COR-L47 (cell line): ENCODE measurements around the gene CA7.

Experiments used
- DNase-seq: peaks from one replicate; lab custom pipeline; 2025; lab: John Stamatoyannopoulos, UW

Gene CA7

GRCh38 chr16:66844342-66845079 lies at the start of gene CA7:
Gene CA7, plus strand, starts transcription at chr16:66844414. Its CDS starts 74 bp downstream, at chr16:66844488.
- DNase-seq, result no peak

- no peak for DNase-seq
These were observed 46.1 kb upstream of the CA7 start for GRCh38 chr16:66798161-66798560.

DNA sequence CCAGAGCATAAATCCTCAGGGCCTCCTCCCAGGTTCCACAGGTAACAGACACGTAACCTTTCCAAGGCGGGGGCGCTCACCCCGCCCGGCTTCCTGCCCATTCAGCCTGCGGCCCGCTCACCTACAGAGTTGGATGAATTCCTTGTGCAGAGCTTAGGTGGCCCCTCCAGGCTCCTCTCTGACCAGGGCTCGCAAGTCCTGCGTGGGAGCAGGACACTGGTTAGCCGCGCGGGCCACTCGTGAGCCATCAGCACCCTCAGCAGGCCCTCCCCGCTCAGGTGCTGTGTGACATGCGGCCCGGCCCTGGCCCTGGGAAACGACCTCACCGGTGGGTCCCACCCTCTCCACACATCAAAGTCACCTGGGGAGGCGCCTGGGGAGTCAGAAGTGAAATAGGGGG lies 43.4 kb upstream of the CA7 start:
- DNase-seq, result no peak

- DNase-seq, result no peak
These were observed 42.7 kb upstream of the CA7 start, which contains the start of gene TERB1 for GRCh38 chr16:66801320-66802105. Gene TERB1, minus strand, starts transcription at chr16:66801584. Its CDS starts 4,786 bp downstream, at chr16:66796798.

DNA sequence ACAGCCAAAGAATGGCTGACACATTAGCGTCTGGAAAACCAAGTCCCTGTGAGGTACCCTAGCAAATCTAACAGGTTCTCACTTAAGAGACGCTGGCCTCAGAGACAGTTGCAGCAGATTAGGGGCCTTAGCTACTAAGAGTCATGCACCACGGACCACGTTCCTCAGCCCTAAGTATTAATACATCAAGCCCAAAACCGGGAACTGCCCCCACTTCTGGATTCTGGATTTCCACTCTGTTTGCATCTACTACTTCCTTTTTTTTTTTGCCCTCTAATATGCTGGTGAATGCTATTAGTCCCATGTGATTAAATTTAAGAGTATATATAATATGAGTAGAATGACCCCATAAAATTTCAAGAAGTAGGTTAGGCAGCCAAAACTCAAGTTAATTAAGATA lies 42.1 kb upstream of the CA7 start:
- no peak for DNase-seq

DNA sequence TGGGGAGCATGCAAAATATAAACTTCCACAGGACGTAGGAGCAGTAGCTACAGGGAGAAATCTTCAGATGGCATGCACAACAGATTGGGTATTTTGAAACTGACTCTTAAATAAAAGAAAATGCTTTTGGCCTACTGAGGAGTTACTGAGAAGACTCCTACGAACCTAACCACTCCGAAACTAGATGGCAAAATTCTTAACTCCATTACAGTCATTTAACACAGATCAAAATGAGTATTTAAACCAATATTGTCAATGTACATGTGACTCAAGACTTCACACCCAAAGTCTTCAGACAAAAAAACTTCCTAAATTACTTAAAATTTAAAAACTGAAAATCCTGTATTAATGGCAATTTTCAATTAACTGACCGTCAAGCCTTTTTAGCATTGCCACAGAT lies 34.4 kb upstream of the CA7 start:
- DNase-seq, result no peak

GRCh38 chr16:66810391-66810790 lies 33.8 kb upstream of the CA7 start:
- DNase-seq, result no peak

DNA sequence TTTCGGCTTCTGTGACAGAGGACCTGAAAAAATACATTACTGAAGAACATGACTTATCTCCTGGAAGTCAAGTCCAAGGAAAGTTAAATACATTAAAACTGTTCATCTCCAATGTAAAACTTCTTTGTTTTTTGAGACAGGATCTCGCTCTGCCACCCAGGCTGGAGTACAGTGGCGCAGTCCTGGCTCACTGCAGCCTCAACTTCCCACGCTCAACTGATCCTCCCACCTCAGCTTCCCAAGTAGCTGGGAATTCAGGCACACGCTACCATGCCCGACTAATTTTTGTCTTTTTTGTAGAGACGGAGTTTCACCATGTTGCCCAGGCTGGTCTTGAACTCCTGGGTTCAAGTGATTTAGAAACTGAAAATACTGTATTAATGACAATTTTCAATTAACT lies 33.2 kb upstream of the CA7 start:
- DNase-seq, result no peak

DNA sequence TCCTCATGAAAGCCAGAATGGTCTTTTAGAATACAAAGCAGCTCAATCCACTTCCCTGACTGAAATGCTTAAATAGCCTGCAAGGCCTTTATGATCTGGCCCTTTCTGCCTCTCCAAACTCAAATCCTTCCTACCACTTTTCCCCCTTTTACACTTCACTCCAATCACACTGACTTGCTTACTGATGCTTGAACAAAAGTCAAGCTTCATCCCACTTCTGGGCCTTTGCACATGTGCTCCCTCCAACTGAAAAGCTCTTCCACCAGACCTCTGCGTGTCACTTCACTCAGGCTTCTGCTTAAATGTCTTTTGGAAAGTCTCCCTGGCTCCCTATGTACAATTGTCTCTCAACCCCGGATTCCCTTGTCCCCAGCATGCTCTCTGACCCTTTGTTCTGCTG lies 29.5 kb upstream of the CA7 start:
- DNase-seq, result no peak

- no peak for DNase-seq
These were observed 20.2 kb upstream of the CA7 start for GRCh38 chr16:66824006-66824405.

- DNase-seq, result peak; percentile 87
These were observed 13.5 kb upstream of the CA7 start, which contains the start of gene NAE1 for GRCh38 chr16:66830422-66831404. Gene NAE1, minus strand, starts transcription at chr16:66830976. Its CDS starts 77 bp downstream, at chr16:66830899.

GRCh38 chr16:66832190-66832589 lies 12.0 kb upstream of the CA7 start:
- no peak for DNase-seq

- DNase-seq, result no peak
These were observed 11.4 kb upstream of the CA7 start for GRCh38 chr16:66832661-66833305.

GRCh38 chr16:66834746-66835145 lies 9.5 kb upstream of the CA7 start:
- no peak for DNase-seq

DNA sequence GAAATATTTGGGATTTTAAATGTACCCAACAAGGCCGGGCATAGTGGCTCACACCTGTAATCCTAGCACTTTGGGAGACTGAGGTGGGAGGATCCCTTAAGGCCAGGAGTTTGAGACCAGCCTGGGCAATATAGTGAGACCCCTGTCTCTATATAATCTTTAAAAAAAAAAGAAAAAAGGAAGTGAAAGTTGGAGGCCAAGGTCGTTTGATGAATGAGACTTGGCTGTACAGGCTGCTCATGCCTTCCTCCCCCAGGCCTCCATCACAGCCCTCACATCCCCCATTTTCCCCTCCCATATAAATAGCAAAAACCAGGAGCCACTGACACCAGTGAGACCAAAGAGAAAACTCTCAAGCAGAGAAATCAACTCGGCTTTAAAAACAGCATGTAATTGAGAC lies 3.3 kb upstream of the CA7 start:
- DNase-seq, result no peak

GRCh38 chr16:66841366-66841765 lies 2.8 kb upstream of the CA7 start:
- DNase-seq, result no peak

GRCh38 chr16:66842765-66843164 lies 1.4 kb upstream of the CA7 start:
- peak; percentile 65 for DNase-seq

GRCh38 chr16:66843191-66843590 lies 1.0 kb upstream of the CA7 start:
- DNase-seq, result no peak

DNA sequence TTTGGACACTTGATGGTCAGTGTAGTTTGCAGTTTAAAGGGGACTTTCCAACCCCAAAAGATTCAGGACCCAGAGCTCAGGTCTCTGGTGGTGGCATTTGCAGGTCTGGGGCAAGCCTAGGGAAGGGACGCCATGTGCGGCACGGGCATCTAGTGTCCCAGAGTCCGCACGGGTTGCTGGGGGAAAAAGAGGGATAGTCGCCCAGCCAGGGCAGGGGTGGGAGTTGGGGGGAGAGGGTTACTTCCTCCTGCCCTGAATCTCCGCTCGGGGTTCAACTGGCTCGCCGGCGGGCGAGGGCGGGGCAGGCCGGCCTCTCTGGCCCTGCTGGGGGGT lies 239 bp upstream of the CA7 start:
- no peak for DNase-seq

DNA sequence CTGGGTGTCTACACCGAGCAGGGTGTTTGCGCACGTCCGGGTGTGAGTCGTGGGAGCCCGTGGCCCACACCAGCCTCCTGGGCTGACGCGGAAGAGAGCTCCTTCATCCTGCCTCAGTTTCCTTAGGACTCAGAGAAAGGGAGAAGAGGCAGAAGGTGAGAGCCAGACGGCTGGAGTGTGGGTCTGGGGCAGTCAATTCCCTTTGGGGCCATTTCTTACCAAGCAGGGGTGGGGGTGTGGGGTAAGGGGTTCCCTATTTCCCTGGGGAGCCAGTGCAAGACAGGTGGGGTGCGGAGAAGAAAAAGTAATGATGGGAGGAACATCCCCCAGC lies 831 bp downstream of the CA7 start:
- no peak for DNase-seq

DNA sequence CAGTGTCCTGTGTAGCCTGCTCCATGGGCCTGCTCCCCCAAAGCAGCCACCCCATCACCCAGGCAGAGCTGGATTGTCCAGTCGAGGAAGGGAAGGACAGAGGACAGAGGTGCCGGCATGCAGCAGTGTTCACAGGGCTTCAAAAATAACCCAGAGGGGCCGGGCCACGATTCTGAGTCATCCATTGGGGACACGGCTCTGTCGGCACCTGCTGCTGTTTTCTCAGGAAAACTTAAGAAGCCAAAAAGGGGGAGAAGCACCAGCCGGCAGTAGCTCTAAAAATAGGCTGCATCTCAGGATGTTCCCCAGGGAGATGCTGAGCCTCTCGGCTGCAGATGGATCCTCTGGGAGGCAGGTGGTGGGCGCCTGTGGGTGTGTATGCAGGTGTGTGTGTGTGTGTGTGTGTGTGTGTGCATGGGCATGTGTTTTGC lies 1.6 kb downstream of the CA7 start:
- DNase-seq, result peak; percentile 18

- no peak for DNase-seq
These were observed 2.1 kb downstream of the CA7 start for GRCh38 chr16:66846266-66846665.
